Erythroblast (primary cell): ENCODE results near the gene BIRC2.

ENCODE experiments used
- GATA1 ChIP-seq: IDR thresholded peaks from 2 replicates; pipeline ENCODE4 v1.6.1; 2011; ENCODE audit warnings: low read depth, mild to moderate bottlenecking, control low read depth, low read length, moderate library complexity
- POLR2A ChIP-seq: IDR thresholded peaks from 2 replicates; pipeline ENCODE4 v1.6.1; 2011; ENCODE audit warnings: mild to moderate bottlenecking, low read length

GRCh38 chr11:102398297-102398696, 51.3 kb downstream of the BIRC2 start:
- TF ChIP-seq POLR2A, result no peak
- no peak for TF ChIP-seq GATA1
